Measurements from ENCODE around the gene ERLEC1.

- TF ChIP-seq POLR2A (IDR thresholded peaks at IDR 0.05) (no peak), CTCF (IDR thresholded peaks at IDR 0.05) (no peak)
Observed at GRCh38 chr2:53827398-53828175, 40.7 kb downstream of the ERLEC1 start.

Measured in right lobe of liver (tissue), 4 donors.